H4 (cell line): ENCODE measurements around the gene AGPS. TPM values are rescaled to one million over a fixed set of nuclear protein-coding genes. Genes with fewer than 3 reads are reported as not detected.
"Not testable (repeated sequence)": the region's sequence is repeated elsewhere in the genome, so short reads cannot be mapped to it uniquely, and the experiment has no call there.

Experiments
- DNase-seq: peaks from one replicate; pipeline ENCODE4 v3.0.0-alpha.2; 2015; ENCODE audit warnings: low spot score
- total RNA-seq: library from RNA; depleted of rRNA; stranded (reverse); fragments of >200 nt; shearing (Covaris generic); gene quantifications from 2 replicates; pipeline ENCODE4 v1.2.3, GENCODE V29; 2014

AGPS gene
- total RNA-seq, 1 experiment from 2014 or later = 52.6 TPM

- DNase-seq = no peak
These were observed 79.4 kb downstream of the AGPS start for GRCh38 chr2:177471990-177472389.

GRCh38 chr2:177474301-177474700 lies 81.7 kb downstream of the AGPS start:
- no peak for DNase-seq

GRCh38 chr2:177474998-177475397 lies 82.4 kb downstream of the AGPS start:
- no peak for DNase-seq

GRCh38 chr2:177476897-177477296 lies 84.3 kb downstream of the AGPS start:
- no peak for DNase-seq

- DNase-seq = no peak
These were observed 85.5 kb downstream of the AGPS start for GRCh38 chr2:177478029-177478428.

GRCh38 chr2:177478907-177479306 lies 86.3 kb downstream of the AGPS start:
- no peak for DNase-seq

GRCh38 chr2:177482195-177482594 lies 89.6 kb downstream of the AGPS start:
- no peak for DNase-seq

- no peak for DNase-seq
These were observed 91.0 kb downstream of the AGPS start for GRCh38 chr2:177483531-177483930.

GRCh38 chr2:177484180-177484795 lies 91.7 kb downstream of the AGPS start:
- DNase-seq = no peak

- not testable (repeated sequence) for DNase-seq
These were observed 93.1 kb downstream of the AGPS start for GRCh38 chr2:177485657-177486056.

GRCh38 chr2:177489719-177490301 lies 97.2 kb downstream of the AGPS start:
- no peak for DNase-seq

GRCh38 chr2:177495945-177496344 lies 103.4 kb downstream of the AGPS start:
- no peak for DNase-seq

- no peak for DNase-seq
These were observed 104.3 kb downstream of the AGPS start for GRCh38 chr2:177496921-177497320.

- no peak for DNase-seq
These were observed 108.6 kb downstream of the AGPS start for GRCh38 chr2:177501186-177501585.

- DNase-seq = no peak
These were observed 113.9 kb downstream of the AGPS start for GRCh38 chr2:177506505-177506904.

GRCh38 chr2:177506998-177507397 lies 114.4 kb downstream of the AGPS start:
- DNase-seq = no peak

- no peak for DNase-seq
These were observed 124.4 kb downstream of the AGPS start for GRCh38 chr2:177516824-177517544.

- no peak for DNase-seq
These were observed 126.2 kb downstream of the AGPS start for GRCh38 chr2:177518754-177519153.

- no peak for DNase-seq
These were observed 127.1 kb downstream of the AGPS start for GRCh38 chr2:177519534-177520115.

- no peak for DNase-seq
These were observed 127.8 kb downstream of the AGPS start for GRCh38 chr2:177520324-177520723.

GRCh38 chr2:177523781-177524180 lies 131.2 kb downstream of the AGPS start:
- DNase-seq = no peak

GRCh38 chr2:177525351-177525924 lies 132.9 kb downstream of the AGPS start:
- DNase-seq = no peak
